Measurements from ENCODE around the gene ENOSF1. TPM values are rescaled to one million over a fixed set of nuclear protein-coding genes. Genes with fewer than 3 reads are reported as not detected.

The ENOSF1 gene
- total RNA-seq, 2 experiments from 2014 or later = 61.3 to 66.1 TPM

DNA sequence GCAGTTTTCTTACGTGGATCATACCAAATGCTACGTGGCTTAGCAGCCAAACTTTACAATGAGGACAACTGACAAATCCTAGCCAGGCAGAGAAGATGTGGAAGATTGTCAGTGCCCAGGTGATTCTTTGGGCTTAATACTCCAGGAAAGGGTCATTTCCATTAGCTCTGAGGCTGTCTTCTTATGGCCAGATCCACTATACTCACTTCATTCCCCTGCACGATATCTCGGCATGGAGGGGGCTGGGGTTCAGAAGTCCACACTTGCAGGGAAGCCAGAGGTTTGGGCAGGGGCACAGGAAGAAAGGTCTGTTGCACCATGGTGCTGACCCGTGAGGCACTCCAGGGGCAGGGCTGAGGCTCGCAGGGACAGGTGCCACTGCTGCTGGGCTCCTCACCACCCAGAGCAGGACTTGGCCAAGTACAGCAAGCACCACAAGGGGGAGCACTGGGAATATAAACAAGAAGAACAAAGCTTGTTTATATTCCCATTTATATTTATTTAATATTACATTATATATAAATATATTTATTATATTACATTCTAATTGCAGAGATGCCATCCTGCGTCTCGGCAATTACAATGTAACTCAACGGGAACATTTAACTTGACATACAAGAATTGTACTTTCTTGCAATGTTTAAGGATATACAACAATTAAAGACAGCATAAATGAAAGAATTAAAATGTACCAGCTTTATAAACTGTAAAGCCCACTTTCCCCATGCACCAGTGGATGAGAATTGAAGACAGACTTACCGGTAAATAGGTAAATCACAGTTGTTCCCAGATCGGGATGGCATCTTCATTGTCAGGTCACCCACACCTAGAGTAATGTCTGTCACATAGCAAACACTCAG is 88.4 kb downstream of the ENOSF1 start:
- CTCF ChIA-PET = interaction anchor here (0.6 to 5.6 kb wide), 25 partner anchors 8 to 217 kb away, joined by 3 to 43 read pairs (median 5); partner anchors contain the start of genes ENOSF1 and TYMS
- H3K4me1 Mint-ChIP-seq (ENCODE audit: low read depth) = no peaks in the 10 kb centered on the region
- H3K36me3 Mint-ChIP-seq (ENCODE audit: low read depth) = no peaks in the 10 kb centered on the region
- no peak overlapping the region for H3K4me3 Mint-ChIP-seq
- no peaks in the 10 kb centered on the region for H3K9me3 Mint-ChIP-seq
- DNase-seq = peak; percentile 81
- intact Hi-C loops (cut with micrococcal nuclease) = loop anchor here (1.0 to 2.0 kb wide), 4 partner anchors 87 to 215 kb away; no protein-coding TSS in a partner anchor
- H3K27me3 Mint-ChIP-seq (ENCODE audit: low read depth) = no peaks in the 10 kb centered on the region
- no peak overlapping the region for H3K27ac Mint-ChIP-seq

DNA sequence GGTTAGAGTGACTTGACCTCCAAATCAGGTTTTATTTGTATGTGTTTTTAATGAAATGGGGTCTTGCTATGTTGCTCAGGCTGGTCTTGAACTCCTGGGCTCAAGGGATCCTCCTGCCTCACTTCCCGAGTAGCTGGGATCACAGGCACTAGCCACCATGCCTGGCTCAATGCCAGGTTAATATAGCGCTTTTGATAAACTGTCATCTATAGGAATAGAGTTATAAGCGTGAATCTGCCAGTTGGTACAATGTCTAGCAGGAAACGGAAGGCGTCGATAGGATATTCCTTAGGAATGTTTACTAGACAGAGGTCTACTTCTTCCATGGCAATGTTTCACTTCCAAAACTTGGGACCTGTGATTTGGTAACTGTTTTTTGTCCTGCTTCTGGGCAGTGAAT is 90.1 kb downstream of the ENOSF1 start:
- intact Hi-C loops (cut with micrococcal nuclease) = no loop called here
- no peaks in the 10 kb centered on the region for H3K4me1 Mint-ChIP-seq (ENCODE audit: low read depth)
- CTCF ChIA-PET = interaction anchor here (0.8 to 1.1 kb wide), 2 partner anchors 195 to 218 kb away, joined by 4 to 5 read pairs; no protein-coding TSS in a partner anchor

GRCh38 chr18:621291-622043 is 91.0 kb downstream of the ENOSF1 start:
- no peaks in the 10 kb centered on the region for H3K4me1 Mint-ChIP-seq (ENCODE audit: low read depth)
- no peaks in the 10 kb centered on the region for H3K9me3 Mint-ChIP-seq
- intact Hi-C loops (cut with micrococcal nuclease) = no loop called here
- H3K27me3 Mint-ChIP-seq (ENCODE audit: low read depth) = no peaks in the 10 kb centered on the region
- no peaks in the 10 kb centered on the region for H3K36me3 Mint-ChIP-seq (ENCODE audit: low read depth)
- CTCF ChIA-PET = interaction anchor here (0.6 to 1.1 kb wide), 5 partner anchors 35 to 220 kb away, joined by 3 to 4 read pairs (median 3); no protein-coding TSS in a partner anchor
- H3K27ac Mint-ChIP-seq = no peak overlapping the region
- H3K4me3 Mint-ChIP-seq = no peak overlapping the region
- no peak for DNase-seq

More for the DNA sequence above, 90.1 kb downstream of the ENOSF1 start:
- no peak overlapping the region for H3K27ac Mint-ChIP-seq
- DNase-seq = no peak
- H3K4me3 Mint-ChIP-seq = no peak overlapping the region
- H3K9me3 Mint-ChIP-seq = no peaks in the 10 kb centered on the region
- H3K27me3 Mint-ChIP-seq (ENCODE audit: low read depth) = no peaks in the 10 kb centered on the region
- H3K36me3 Mint-ChIP-seq (ENCODE audit: low read depth) = no peaks in the 10 kb centered on the region

Other genes with a start within 250 kb of the ENOSF1 start
- not detected for gene COLEC12, start 211.9 kb downstream of the ENOSF1 start, total RNA-seq
- gene CETN1, start 132.2 kb downstream of the ENOSF1 start, total RNA-seq = not detected
- not detected for gene CLUL1, start 115.6 kb downstream of the ENOSF1 start, total RNA-seq
- 100 to 1,000 TPM; 315 to 325 TPM for gene TYMS, start 55.0 kb downstream of the ENOSF1 start, total RNA-seq
- 1 to 10 TPM; 6.7 to 8.3 TPM for gene YES1, start 99.6 kb upstream of the ENOSF1 start, total RNA-seq
- gene ADCYAP1, start 192.2 kb upstream of the ENOSF1 start, total RNA-seq = not detected

All from activated naive CD4-positive, alpha-beta T cell treated with anti-CD3 and anti-CD28 coated beads for 36 hours (primary cell).